H9 (cell line): ENCODE results near the gene LENG1. TPM values are rescaled to one million over a fixed set of nuclear protein-coding genes. Genes with fewer than 3 reads are reported as not detected.

Experiments
- DNase-seq: peaks from one replicate; pipeline ENCODE4 v3.0.0-alpha.2; 2017
- H2AFZ ChIP-seq: one replicate; pipeline ENCODE4 v1.6.1; 2013; ENCODE audit warnings: mild to moderate bottlenecking, low read length, control low read depth, moderate library complexity
- H2AK5ac ChIP-seq: 2 replicates; pipeline ENCODE4 v1.6.1; 2013; ENCODE audit warnings: low read length, control low read depth, mixed read lengths; ENCODE audit not compliant: insufficient read length
- H2BK120ac ChIP-seq: one replicate; pipeline ENCODE4 v1.6.1; 2013; ENCODE audit warnings: low read depth, mild to moderate bottlenecking, low read length, control low read depth, inconsistent platforms; ENCODE audit not compliant: poor library complexity, severe bottlenecking
- H2BK12ac ChIP-seq: 2 replicates; pipeline ENCODE4 v1.6.1; 2013; ENCODE audit warnings: low read length, control low read depth, mixed read lengths, low read depth; ENCODE audit not compliant: insufficient read length
- H2BK15ac ChIP-seq: 2 replicates; pipeline ENCODE4 v1.6.1; 2013; ENCODE audit warnings: low read depth, low read length, control low read depth
- H2BK20ac ChIP-seq: one replicate; pipeline ENCODE4 v1.6.1; 2013; ENCODE audit warnings: low read depth, mild to moderate bottlenecking, low read length, control low read depth, inconsistent platforms; ENCODE audit not compliant: poor library complexity, severe bottlenecking
- H2BK5ac ChIP-seq: 2 replicates; pipeline ENCODE4 v1.6.1; 2013; ENCODE audit warnings: low read length, control low read depth, mixed read lengths; ENCODE audit not compliant: insufficient read length
- H3K14ac ChIP-seq: 2 replicates; pipeline ENCODE4 v1.6.1; 2013; ENCODE audit warnings: low read length, control low read depth; ENCODE audit not compliant: insufficient read depth
- H3K18ac ChIP-seq: 2 replicates; pipeline ENCODE4 v1.6.1; 2013; ENCODE audit warnings: low read depth, mild to moderate bottlenecking, mixed read lengths, low read length, control low read depth; ENCODE audit not compliant: insufficient read length
- H3K23ac ChIP-seq: 2 replicates; pipeline ENCODE4 v1.6.1; 2013; ENCODE audit warnings: low read length, control low read depth, mixed read lengths, low read depth; ENCODE audit not compliant: insufficient read length
- H3K23me2 ChIP-seq: 2 replicates; pipeline ENCODE4 v1.6.1; 2013; ENCODE audit warnings: low read depth, mild to moderate bottlenecking, mixed read lengths, low read length, control low read depth; ENCODE audit not compliant: insufficient read length, poor library complexity, severe bottlenecking
- H3K27ac ChIP-seq: 2 replicates; pipeline ENCODE4 v1.5.1; 2013; ENCODE audit warnings: low read length, control low read depth, mixed read lengths, low read depth; ENCODE audit not compliant: insufficient read length
- H3K27me3 ChIP-seq: 2 replicates; pipeline ENCODE4 v1.6.1; 2013; ENCODE audit warnings: low read length, control low read depth, inconsistent platforms; ENCODE audit not compliant: insufficient read depth
- H3K4ac ChIP-seq: 2 replicates; pipeline ENCODE4 v1.6.1; 2013; ENCODE audit warnings: low read depth, mild to moderate bottlenecking, control low read depth, inconsistent platforms, low read length, moderate library complexity
- H3K4me1 ChIP-seq: 2 replicates; pipeline ENCODE4 v1.6.1; 2013; ENCODE audit warnings: low read length, control low read depth, inconsistent platforms; ENCODE audit not compliant: insufficient read depth
- H3K4me2 ChIP-seq: 2 replicates; pipeline ENCODE4 v1.6.1; 2013; ENCODE audit warnings: low read length, control low read depth, mixed read lengths; ENCODE audit not compliant: insufficient read length, insufficient read depth
- H3K56ac ChIP-seq: 2 replicates; pipeline ENCODE4 v1.6.1; 2013; ENCODE audit warnings: low read depth, mild to moderate bottlenecking, mixed read lengths, low read length, control low read depth; ENCODE audit not compliant: insufficient read length
- H3K79me1 ChIP-seq: 2 replicates; pipeline ENCODE4 v1.6.1; 2013; ENCODE audit warnings: low read depth, mild to moderate bottlenecking, moderate library complexity, low read length, control low read depth, inconsistent platforms; ENCODE audit not compliant: insufficient read depth, poor library complexity, severe bottlenecking
- H3K79me2 ChIP-seq: 2 replicates; pipeline ENCODE4 v1.6.1; 2013; ENCODE audit warnings: low read length, control low read depth, inconsistent platforms; ENCODE audit not compliant: insufficient read depth
- H3K9ac ChIP-seq: 2 replicates; pipeline ENCODE4 v1.6.1; 2013; ENCODE audit warnings: low read length, control low read depth, mixed read lengths; ENCODE audit not compliant: insufficient read length; ENCODE audit errors: extremely low read depth
- H3K9me3 ChIP-seq: one replicate; pipeline ENCODE4 v1.6.1; 2013; ENCODE audit warnings: low read depth, low read length, inconsistent platforms; ENCODE audit not compliant: control insufficient read depth
- H3T11ph ChIP-seq: one replicate; pipeline ENCODE4 v1.6.1; 2013; ENCODE audit warnings: mild to moderate bottlenecking, low read length, control low read depth, inconsistent platforms
- H4K20me1 ChIP-seq: one replicate; pipeline ENCODE4 v1.6.1; 2013; ENCODE audit not compliant: control insufficient read depth, insufficient read length, insufficient read depth
- H4K5ac ChIP-seq: 2 replicates; pipeline ENCODE4 v1.6.1; 2013; ENCODE audit warnings: low read depth, mild to moderate bottlenecking, mixed read lengths, low read length, control low read depth; ENCODE audit not compliant: insufficient read length
- H4K8ac ChIP-seq: replicated peaks from 2 replicates; pipeline ENCODE4 v1.6.1; 2013; ENCODE audit warnings: low read length, control low read depth, mixed read lengths, low read depth; ENCODE audit not compliant: insufficient read length
- H4K91ac ChIP-seq: 2 replicates; pipeline ENCODE4 v1.6.1; 2013; ENCODE audit warnings: low read depth, mild to moderate bottlenecking, moderate library complexity, mixed read lengths, low read length, control low read depth; ENCODE audit not compliant: insufficient read length
- H3K27ac Mint-ChIP-seq, 3 experiments: 2 replicates in 2 of 3; 3 replicates in 1 of 3; pipeline ENCODE4 v1.8.0; 2020 to 2021; ENCODE audit warnings: mixed read lengths in 3 of 3, mild to moderate bottlenecking in 1 of 3, moderate library complexity in 1 of 3
- H3K27me3 Mint-ChIP-seq: 2 replicates; pipeline ENCODE4 v1.8.0; 2021; ENCODE audit warnings: low read depth, mild to moderate bottlenecking, moderate library complexity, mixed read lengths
- H3K36me3 Mint-ChIP-seq, 3 experiments: 2 replicates in 2 of 3; 3 replicates in 1 of 3; pipeline ENCODE4 v1.8.0; 2020 to 2021; ENCODE audit warnings: low read depth in 3 of 3, mixed read lengths in 3 of 3; ENCODE audit not compliant: insufficient read depth in 1 of 3
- H3K4me1 Mint-ChIP-seq, 2 experiments: 2 replicates each; pipeline ENCODE4 v1.8.0; 2020; ENCODE audit warnings: mixed read lengths in 2 of 2
- H3K4me3 Mint-ChIP-seq, 2 experiments: 2 replicates in 1 of 2; 3 replicates in 1 of 2; pipeline ENCODE4 v1.8.0; 2020 to 2021; ENCODE audit warnings: mild to moderate bottlenecking in 2 of 2, mixed read lengths in 2 of 2, moderate library complexity in 1 of 2
- H3K9me3 Mint-ChIP-seq, 2 experiments: 2 replicates in 1 of 2; 3 replicates in 1 of 2; pipeline ENCODE4 v1.8.0; 2020; ENCODE audit warnings: mild to moderate bottlenecking in 2 of 2, mixed read lengths in 2 of 2, moderate library complexity in 1 of 2
- WGBS: extraction: QIAGEN DNeasy Blood & Tissue Kit; methylation state at CpG from one replicate; pipeline ENCODE4 v1.1.7; 2013; ENCODE audit warnings: missing lambda C conversion rate, low lambda C conversion rate, mixed read lengths; ENCODE audit not compliant: insufficient read length; ENCODE audit errors: extremely low coverage; 5-methylcytosine and 5-hydroxymethylcytosine counted together
- total RNA-seq: library from RNA; stranded (reverse); gene quantifications from 2 replicates; pipeline ENCODE4 v1.2.1, GENCODE V29; 2021
- TF ChIP-seq, protein P1 (sequence below): fragments of 200-600 bp; sonication (generic); conservative IDR thresholded peaks from 3 replicates; pipeline ENCODE4 v1.8.0; 2021; ENCODE audit warnings: antibody characterized with exemption, mild to moderate bottlenecking

LENG1 gene
- total RNA-seq, 1 experiment from 2014 or later = 7.1 TPM

DNA sequence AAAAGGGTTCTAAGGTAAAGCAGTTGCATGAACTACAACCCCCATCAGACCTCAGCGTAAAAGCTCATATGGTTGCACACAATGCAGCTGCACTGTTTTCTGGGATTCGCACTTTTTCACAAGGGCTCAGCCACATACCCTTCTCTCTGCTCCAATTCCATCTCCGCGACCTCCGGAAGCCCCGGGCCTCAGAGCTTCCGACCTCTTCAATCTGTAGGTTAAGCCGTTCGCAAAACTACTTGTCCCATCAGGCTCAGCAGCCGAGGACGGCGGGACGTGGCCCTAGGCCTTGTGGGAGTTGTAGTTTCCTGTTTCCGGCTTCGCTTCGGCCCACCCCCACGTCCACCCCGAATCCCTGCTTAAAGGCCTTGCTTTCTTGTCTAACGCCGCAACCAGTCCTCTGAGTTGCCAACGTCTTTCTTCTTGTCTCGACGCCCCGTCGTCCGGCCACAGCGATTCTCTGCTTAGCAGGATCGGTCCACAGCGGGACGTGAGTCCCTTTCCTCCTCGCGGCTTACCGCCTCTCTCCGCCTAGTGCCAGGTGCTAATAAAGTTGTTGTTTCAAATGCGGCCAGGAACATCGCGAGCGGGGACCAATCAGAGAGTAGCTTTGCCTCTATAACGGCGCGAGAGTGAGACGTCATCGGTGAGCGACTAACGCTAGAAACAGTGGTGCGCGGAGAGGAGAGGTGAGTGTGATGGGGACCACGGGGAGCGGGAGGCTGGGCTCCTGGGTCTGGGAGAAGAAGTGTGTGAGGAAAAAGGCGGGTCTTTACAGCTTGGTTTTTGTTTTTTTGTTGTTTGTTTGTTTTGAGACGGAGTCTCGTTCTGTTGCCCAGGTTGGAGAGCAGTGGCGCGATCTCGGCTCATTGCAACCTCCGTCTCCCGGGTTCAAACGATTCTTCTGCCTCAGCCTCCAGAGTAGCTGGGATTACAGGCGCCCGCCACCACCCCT lies 44.1 kb downstream of the LENG1 start, which contains the start of the genes PRPF31 and TFPT:
PRPF31 (plus strand) TSS at position 646 of the 955 bp plus-strand sequence. CDS start 2,525 bp downstream, outside the sequence.
TFPT (minus strand) TSS at position 549 of the 955 bp plus-strand sequence; CDS start at position 161, 388 bp downstream.
- Mint-ChIP-seq H3K4me1 (peaks cover 9 to 18% of the 10 kb centered on the region in 2 experiments), H3K4me3 (peak within 1 kb of the TSS; percentile 82 to 94), H3K36me3 (peaks cover 17 to 51% (median 49%) of the 10 kb centered on the region in 3 experiments), H3K27ac (peak within 1 kb of the TSS; percentile 93 to 99 (median 94)), H3K9me3 (peaks cover 0 to 7% of the 10 kb centered on the region in 2 experiments; a peak in 2 of 5 replicates), H3K27me3 (peaks cover 1% of the 10 kb centered on the region)
- no peak within 1 kb of the TSS for H3K56ac ChIP-seq
- no peak within 1 kb of the TSS for H4K91ac ChIP-seq
- H3K79me2 ChIP-seq = no peaks in the 10 kb centered on the region; the same call in 1 of the 2 replicates
- H2AFZ ChIP-seq = peak within 1 kb of the TSS; percentile 90
- peaks cover 7% of the 10 kb centered on the region for H3K79me1 ChIP-seq
- H3K4me2 ChIP-seq = peak within 1 kb of the TSS; percentile 85
- peaks cover 7% of the 10 kb centered on the region for H3K23me2 ChIP-seq
- TF ChIP-seq, protein P1, sequence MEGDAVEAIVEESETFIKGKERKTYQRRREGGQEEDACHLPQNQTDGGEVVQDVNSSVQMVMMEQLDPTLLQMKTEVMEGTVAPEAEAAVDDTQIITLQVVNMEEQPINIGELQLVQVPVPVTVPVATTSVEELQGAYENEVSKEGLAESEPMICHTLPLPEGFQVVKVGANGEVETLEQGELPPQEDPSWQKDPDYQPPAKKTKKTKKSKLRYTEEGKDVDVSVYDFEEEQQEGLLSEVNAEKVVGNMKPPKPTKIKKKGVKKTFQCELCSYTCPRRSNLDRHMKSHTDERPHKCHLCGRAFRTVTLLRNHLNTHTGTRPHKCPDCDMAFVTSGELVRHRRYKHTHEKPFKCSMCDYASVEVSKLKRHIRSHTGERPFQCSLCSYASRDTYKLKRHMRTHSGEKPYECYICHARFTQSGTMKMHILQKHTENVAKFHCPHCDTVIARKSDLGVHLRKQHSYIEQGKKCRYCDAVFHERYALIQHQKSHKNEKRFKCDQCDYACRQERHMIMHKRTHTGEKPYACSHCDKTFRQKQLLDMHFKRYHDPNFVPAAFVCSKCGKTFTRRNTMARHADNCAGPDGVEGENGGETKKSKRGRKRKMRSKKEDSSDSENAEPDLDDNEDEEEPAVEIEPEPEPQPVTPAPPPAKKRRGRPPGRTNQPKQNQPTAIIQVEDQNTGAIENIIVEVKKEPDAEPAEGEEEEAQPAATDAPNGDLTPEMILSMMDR = no peak
- H4K5ac ChIP-seq = peak within 1 kb of the TSS; percentile 50
- H3K27ac ChIP-seq = no peak within 1 kb of the TSS
- WGBS = no CpG with 5 or more reads among the region's 60 CpGs
- H2BK12ac ChIP-seq = no peak within 1 kb of the TSS
- peak within 1 kb of the TSS; percentile 90 for H3K9ac ChIP-seq
- peak within 1 kb of the TSS; percentile 96 for H3K18ac ChIP-seq
- no peak within 1 kb of the TSS for H3T11ph ChIP-seq
- no peak within 1 kb of the TSS for H4K8ac ChIP-seq
- H3K27me3 ChIP-seq = no peaks in the 10 kb centered on the region
- no peak within 1 kb of the TSS for H2BK20ac ChIP-seq
- DNase-seq = peak; percentile 96
- H3K4me1 ChIP-seq = no peaks in the 10 kb centered on the region; the same call in 1 of the 2 replicates
- no peak within 1 kb of the TSS for H3K23ac ChIP-seq
- peak within 1 kb of the TSS; percentile 97 for H3K14ac ChIP-seq
- no peaks in the 10 kb centered on the region for H4K20me1 ChIP-seq
- H3K9me3 ChIP-seq = no peaks in the 10 kb centered on the region
- no peak within 1 kb of the TSS for H3K4ac ChIP-seq
- H2AK5ac ChIP-seq = no peak within 1 kb of the TSS
- no peak within 1 kb of the TSS for H2BK120ac ChIP-seq
- no peak within 1 kb of the TSS for H2BK15ac ChIP-seq
- peak within 1 kb of the TSS; percentile 79 for H2BK5ac ChIP-seq
